DND-41 (cell line): ENCODE results near the gene OR6F1.

ENCODE experiments used
- CTCF ChIP-seq: IDR thresholded peaks from 2 replicates; pipeline ENCODE4 v1.5.1; 2012; ENCODE audit warnings: borderline replicate concordance, low read length, moderate library complexity, mild to moderate bottlenecking; ENCODE audit not compliant: poor library complexity, severe bottlenecking; ENCODE audit errors: extremely low read depth
- EZH2 ChIP-seq: IDR thresholded peaks from 3 replicates; pipeline ENCODE4 v1.6.1; 2012; ENCODE audit warnings: borderline replicate concordance, low read depth, mild to moderate bottlenecking, moderate library complexity, low read length, inconsistent platforms; ENCODE audit not compliant: severe bottlenecking

- no peak for TF ChIP-seq EZH2
- TF ChIP-seq CTCF = no peak
These were observed 44.0 kb upstream of the OR6F1 start, which contains the start of gene OR1C1 for GRCh38 chr1:247760456-247760855.
